Measurements from ENCODE around the gene CLNK. TPM values are rescaled to one million over a fixed set of nuclear protein-coding genes. Genes with fewer than 3 reads are reported as not detected.

Gene CLNK
- total RNA-seq, 1 donor from 2014 or later = not detected

- DNase-seq = no peak
Observed at GRCh38 chr4:10455133-10455532, 229.4 kb downstream of the CLNK start.

- DNase-seq = no peak
Observed at GRCh38 chr4:10454726-10455125, 229.8 kb downstream of the CLNK start.

GRCh38 chr4:10454121-10454520 lies 230.4 kb downstream of the CLNK start:
- no peak for DNase-seq

- no peak for DNase-seq
Observed at GRCh38 chr4:10448991-10449390, 235.6 kb downstream of the CLNK start.

- no peak for DNase-seq
Observed at GRCh38 chr4:10442976-10443375, 241.6 kb downstream of the CLNK start.

GRCh38 chr4:10441512-10441911 lies 243.1 kb downstream of the CLNK start:
- no peak for DNase-seq

GRCh38 chr4:10438924-10439323 lies 245.6 kb downstream of the CLNK start:
- no peak for DNase-seq

- peak; percentile 7 for DNase-seq
Observed at GRCh38 chr4:10437735-10438134, 246.8 kb downstream of the CLNK start.

Other genes starting within 250 kb of the CLNK start
- gene ZNF518B, start 227.3 kb downstream of the CLNK start, total RNA-seq = 34.0 TPM